ENCODE measurements around the gene EXOC6B. TPM values are rescaled to one million over a fixed set of nuclear protein-coding genes. Genes with fewer than 3 reads are reported as not detected.

Gene EXOC6B
- total RNA-seq, 2 experiments from 2014 or later, result 16.9 to 17.5 TPM

- ChIA-PET CTCF (no interaction called here), POLR2A (no interaction called here)
- Histone ChIP-seq H3K4me3 (ENCODE audit: low read length) (no peak overlapping the region), H3K9me3 (ENCODE audit: control insufficient read depth in 1 of 2, insufficient read depth in 1 of 2, low read length in 2 of 2) (peaks cover 3 to 10% of the 10 kb centered on the region in 2 experiments), H3K4me1 (ENCODE audit: insufficient read depth, low read length) (no peaks in the 10 kb centered on the region), H3K27ac (ENCODE audit: low read depth in 1 of 2, low read length in 2 of 2) (no peak overlapping the region), H3K27me3 (ENCODE audit: control insufficient read depth in 1 of 2, insufficient read depth in 2 of 2, low read length in 2 of 2) (no peaks in the 10 kb centered on the region), H3K36me3 (ENCODE audit: insufficient read depth, low read length) (no peaks in the 10 kb centered on the region)
- DNase-seq, result no peak
- Mint-ChIP-seq H3K27ac (no peak overlapping the region), H3K4me3 (no peak overlapping the region), H3K4me1 (ENCODE audit: low read depth) (no peaks in the 10 kb centered on the region), H3K36me3 (ENCODE audit: low read depth) (peaks cover 50% of the 10 kb centered on the region), H3K9me3 (peaks cover 8% of the 10 kb centered on the region), H3K27me3 (no peaks in the 10 kb centered on the region)
- TF ChIP-seq CTCF (IDR thresholded peaks at IDR 0.05), result no peak
- ATAC-seq (ENCODE audit: poor library complexity), result no peak
- intact Hi-C loops (cut with DNase I, micrococcal nuclease), result no loop called here
Measured at GRCh38 chr2:72386288-72386687, 439.5 kb downstream of the EXOC6B start.

- Histone ChIP-seq H3K36me3 (ENCODE audit: insufficient read depth, low read length) (peaks cover 7% of the 10 kb centered on the region), H3K27ac (ENCODE audit: low read depth in 1 of 2, low read length in 2 of 2) (no peak overlapping the region), H3K4me3 (ENCODE audit: low read length) (no peak overlapping the region), H3K4me1 (ENCODE audit: insufficient read depth, low read length) (no peaks in the 10 kb centered on the region), H3K9me3 (ENCODE audit: control insufficient read depth in 1 of 2, insufficient read depth in 1 of 2, low read length in 2 of 2) (no peaks in the 10 kb centered on the region), H3K27me3 (ENCODE audit: control insufficient read depth in 1 of 2, insufficient read depth in 2 of 2, low read length in 2 of 2) (no peaks in the 10 kb centered on the region)
- H3K27ac Mint-ChIP-seq, result no peak overlapping the region
- TF ChIP-seq CTCF (IDR thresholded peaks at IDR 0.05), result no peak
- H3K9me3 Mint-ChIP-seq, result peaks cover 2% of the 10 kb centered on the region
- H3K4me1 Mint-ChIP-seq (ENCODE audit: low read depth), result no peaks in the 10 kb centered on the region
- no peaks in the 10 kb centered on the region for H3K27me3 Mint-ChIP-seq
- H3K36me3 Mint-ChIP-seq (ENCODE audit: low read depth), result peaks cover 73% of the 10 kb centered on the region
- DNase-seq (no peak), ATAC-seq (ENCODE audit: poor library complexity) (no peak)
- H3K4me3 Mint-ChIP-seq, result no peak overlapping the region
- POLR2A ChIA-PET, result no interaction called here
- intact Hi-C loops (cut with DNase I, micrococcal nuclease), result no loop called here
- CTCF ChIA-PET, result no interaction called here
Measured at GRCh38 chr2:72378753-72379348, 447.0 kb downstream of the EXOC6B start.

GRCh38 chr2:72367530-72368225 lies 458.2 kb downstream of the EXOC6B start:
- CTCF ChIA-PET, result interaction anchor here (1.7 kb wide), 1 partner anchor 9 kb away, joined by 3 read pairs; no protein-coding TSS in a partner anchor
- Mint-ChIP-seq H3K27me3 (no peaks in the 10 kb centered on the region), H3K27ac (no peak overlapping the region), H3K4me1 (ENCODE audit: low read depth) (no peaks in the 10 kb centered on the region), H3K4me3 (no peak overlapping the region), H3K9me3 (peaks cover 11% of the 10 kb centered on the region), H3K36me3 (ENCODE audit: low read depth) (peaks cover 65% of the 10 kb centered on the region)
- POLR2A ChIA-PET, result no interaction called here
- intact Hi-C loops (cut with DNase I, micrococcal nuclease), result no loop called here
- no peaks in the 10 kb centered on the region for H3K36me3 ChIP-seq (ENCODE audit: insufficient read depth, low read length)
- no peaks in the 10 kb centered on the region for H3K27me3 ChIP-seq (ENCODE audit: control insufficient read depth in 1 of 2, insufficient read depth in 2 of 2, low read length in 2 of 2)
- H3K4me3 ChIP-seq (ENCODE audit: low read length), result no peak overlapping the region
- no peak overlapping the region for H3K27ac ChIP-seq (ENCODE audit: low read depth in 1 of 2, low read length in 2 of 2)
- no peaks in the 10 kb centered on the region for H3K4me1 ChIP-seq (ENCODE audit: insufficient read depth, low read length)
- no peaks in the 10 kb centered on the region for H3K9me3 ChIP-seq (ENCODE audit: control insufficient read depth in 1 of 2, insufficient read depth in 1 of 2, low read length in 2 of 2)
- DNase-seq (no peak), ATAC-seq (ENCODE audit: poor library complexity) (no peak)
- no peak for TF ChIP-seq CTCF (IDR thresholded peaks at IDR 0.05)
